Kidney (tissue), 14 donors: ENCODE measurements around the gene HERC4. TPM values are rescaled to one million over a fixed set of nuclear protein-coding genes. Genes with fewer than 3 reads are reported as not detected.

Experiments used
- DNase-seq, 5 donors: peaks; one replicate each; pipeline ENCODE4 v3.0.0-alpha.2; 2013 to 2020
- FAIRE-seq: peaks from 2 replicates; lab custom pipeline; 2012; peaks lifted over from hg19 to GRCh38; lab: Jason Lieb, UNC
- H3K27ac ChIP-seq, 2 donors: one replicate each; pipeline ENCODE4 v1.7.0; 2013; ENCODE audit warnings: low read depth in 2 of 2, low read length in 2 of 2, inconsistent platforms in 1 of 2
- H3K27me3 ChIP-seq: one replicate; pipeline ENCODE4 v1.7.1; 2013; ENCODE audit warnings: low read length, inconsistent platforms; ENCODE audit not compliant: control insufficient read depth, insufficient read depth
- H3K36me3 ChIP-seq, 3 donors: one replicate each; pipeline versions ENCODE4 v1.7.0 to v1.7.1; 2013; ENCODE audit warnings: low read length in 3 of 3, control low read depth in 1 of 3, inconsistent platforms in 1 of 3; ENCODE audit not compliant: insufficient read depth in 3 of 3, control insufficient read depth in 2 of 3
- H3K4me1 ChIP-seq, 3 donors: one replicate each; pipeline versions ENCODE4 v1.7.0 to v1.7.1; 2013; ENCODE audit warnings: low read length in 3 of 3, inconsistent platforms in 1 of 3, low read depth in 1 of 3; ENCODE audit not compliant: control insufficient read depth in 2 of 3, insufficient read depth in 2 of 3
- H3K4me3 ChIP-seq, 3 donors: one replicate each; pipeline versions ENCODE4 v1.7.0 to v1.8.1; 2013; ENCODE audit warnings: low read length in 3 of 3, control low read depth in 1 of 3, inconsistent platforms in 1 of 3
- H3K9ac ChIP-seq, 3 donors: one replicate each; pipeline versions ENCODE4 v1.7.0 to v1.7.1; 2013; ENCODE audit warnings: low read length in 3 of 3, control low read depth in 1 of 3, inconsistent platforms in 1 of 3
- H3K9me3 ChIP-seq, 3 donors: one replicate each; pipeline versions ENCODE4 v1.7.0 to v1.7.1; 2013; ENCODE audit warnings: low read length in 3 of 3, control low read depth in 1 of 3, inconsistent platforms in 1 of 3; ENCODE audit not compliant: control insufficient read depth in 2 of 3, insufficient read depth in 1 of 3
- intact Hi-C: fragments of 100-400 bp; cut with DNase I; formaldehyde crosslinking; loops from one replicate; pipeline ENCODE4 v1.11.1; 2022
- polyA plus RNA-seq: library from polyadenylated mRNA; stranded (reverse); fragments of 350-450 nt; fragmentation: Illumina TruSeq; extraction: RNeasy Lipid Tissue Mini Kit (QIAGEN cat#74804); gene quantifications from one replicate; pipeline ENCODE4 v1.2.3, GENCODE V29; 2014; ENCODE audit warnings: low read depth, low replicate concordance; ENCODE audit not compliant: insufficient read depth
- total RNA-seq: library from RNA; stranded (reverse); fragmentation: NEBNext Ultra II Directional; extraction: Animal tissue kit (Norgen Biotek cat#: 25700); gene quantifications from one replicate; pipeline ENCODE4 v1.2.1, GENCODE V29; 2021
- TF ChIP-seq, protein P1 (sequence below): IDR thresholded peaks from 3 replicates; pipeline ENCODE4 v1.5.1; 2012; ENCODE audit warnings: mild to moderate bottlenecking, moderate library complexity, borderline replicate concordance; ENCODE audit not compliant: insufficient read depth; ENCODE audit errors: extremely low read depth
- donor health status: control.
- donor health status: control.
- donor health status: control.
- donor health status: control.
- donor health status: control.
- donor health status: DM: yes; HTN: yes; CAD: no.
- donor health status: Normal renal cell carcinoma (clear cell type).

HERC4 gene
- total and polyA plus RNA-seq, 2 donors from 2014 or later = 13.3 to 47.1 TPM

DNA sequence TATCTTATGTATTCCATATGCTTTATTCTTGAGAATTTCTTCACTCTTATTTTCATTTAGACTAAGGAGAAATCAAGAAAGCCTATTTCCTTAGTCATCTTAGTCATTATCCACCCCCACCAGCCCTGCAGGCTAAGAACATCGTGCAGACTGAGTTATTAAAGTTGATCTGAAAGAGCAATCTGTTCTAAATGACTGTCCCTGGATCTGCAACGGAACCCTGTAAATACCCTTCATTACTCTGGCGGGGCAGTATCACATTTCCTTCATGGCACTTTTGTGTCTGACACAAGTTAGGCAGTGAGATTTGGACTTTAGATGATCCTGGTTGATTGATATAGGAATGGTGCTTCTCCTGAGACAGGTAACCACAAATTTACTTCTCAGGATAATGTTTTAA lies 30.7 kb upstream of the HERC4 start:
- Histone ChIP-seq H3K27ac (no peak overlapping the region), H3K4me1 (no peaks in the 10 kb centered on the region), H3K36me3 (no peaks in the 10 kb centered on the region), H3K9me3 (no peaks in the 10 kb centered on the region), H3K9ac (no peak overlapping the region), H3K27me3 (no peaks in the 10 kb centered on the region), H3K4me3 (no peak overlapping the region)
- FAIRE-seq (no peak), DNase-seq (peak in 1 of 5 donors; percentile 23)
- intact Hi-C loops = no loop called here
- TF ChIP-seq, protein P1, sequence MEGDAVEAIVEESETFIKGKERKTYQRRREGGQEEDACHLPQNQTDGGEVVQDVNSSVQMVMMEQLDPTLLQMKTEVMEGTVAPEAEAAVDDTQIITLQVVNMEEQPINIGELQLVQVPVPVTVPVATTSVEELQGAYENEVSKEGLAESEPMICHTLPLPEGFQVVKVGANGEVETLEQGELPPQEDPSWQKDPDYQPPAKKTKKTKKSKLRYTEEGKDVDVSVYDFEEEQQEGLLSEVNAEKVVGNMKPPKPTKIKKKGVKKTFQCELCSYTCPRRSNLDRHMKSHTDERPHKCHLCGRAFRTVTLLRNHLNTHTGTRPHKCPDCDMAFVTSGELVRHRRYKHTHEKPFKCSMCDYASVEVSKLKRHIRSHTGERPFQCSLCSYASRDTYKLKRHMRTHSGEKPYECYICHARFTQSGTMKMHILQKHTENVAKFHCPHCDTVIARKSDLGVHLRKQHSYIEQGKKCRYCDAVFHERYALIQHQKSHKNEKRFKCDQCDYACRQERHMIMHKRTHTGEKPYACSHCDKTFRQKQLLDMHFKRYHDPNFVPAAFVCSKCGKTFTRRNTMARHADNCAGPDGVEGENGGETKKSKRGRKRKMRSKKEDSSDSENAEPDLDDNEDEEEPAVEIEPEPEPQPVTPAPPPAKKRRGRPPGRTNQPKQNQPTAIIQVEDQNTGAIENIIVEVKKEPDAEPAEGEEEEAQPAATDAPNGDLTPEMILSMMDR = no peak

DNA sequence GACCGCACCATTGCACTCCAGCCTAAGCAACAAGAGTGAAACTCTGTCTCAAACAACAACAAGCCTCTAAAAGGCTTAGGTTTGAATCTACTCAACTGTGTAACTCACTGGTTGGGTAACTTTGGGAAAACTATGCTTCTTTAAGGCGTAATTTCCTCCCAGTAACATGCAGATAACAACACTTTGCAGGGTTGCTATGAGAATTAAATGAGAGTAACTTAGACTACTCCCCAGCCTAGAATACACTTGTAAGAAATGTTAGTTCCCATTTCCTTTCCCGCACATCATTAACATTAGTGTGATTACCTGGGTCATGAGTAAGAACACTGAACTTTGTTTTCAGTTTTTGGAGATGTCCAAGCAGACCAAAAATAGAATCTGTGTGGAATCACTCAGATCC lies 28.8 kb upstream of the HERC4 start:
- Histone ChIP-seq H3K27me3 (no peaks in the 10 kb centered on the region), H3K36me3 (no peaks in the 10 kb centered on the region), H3K4me3 (no peak overlapping the region), H3K9ac (no peak overlapping the region), H3K27ac (no peak overlapping the region), H3K4me1 (no peaks in the 10 kb centered on the region), H3K9me3 (no peaks in the 10 kb centered on the region)
- FAIRE-seq (no peak), DNase-seq (no peak)
- TF ChIP-seq, protein P1 = no peak
- intact Hi-C loops = no loop called here

DNA sequence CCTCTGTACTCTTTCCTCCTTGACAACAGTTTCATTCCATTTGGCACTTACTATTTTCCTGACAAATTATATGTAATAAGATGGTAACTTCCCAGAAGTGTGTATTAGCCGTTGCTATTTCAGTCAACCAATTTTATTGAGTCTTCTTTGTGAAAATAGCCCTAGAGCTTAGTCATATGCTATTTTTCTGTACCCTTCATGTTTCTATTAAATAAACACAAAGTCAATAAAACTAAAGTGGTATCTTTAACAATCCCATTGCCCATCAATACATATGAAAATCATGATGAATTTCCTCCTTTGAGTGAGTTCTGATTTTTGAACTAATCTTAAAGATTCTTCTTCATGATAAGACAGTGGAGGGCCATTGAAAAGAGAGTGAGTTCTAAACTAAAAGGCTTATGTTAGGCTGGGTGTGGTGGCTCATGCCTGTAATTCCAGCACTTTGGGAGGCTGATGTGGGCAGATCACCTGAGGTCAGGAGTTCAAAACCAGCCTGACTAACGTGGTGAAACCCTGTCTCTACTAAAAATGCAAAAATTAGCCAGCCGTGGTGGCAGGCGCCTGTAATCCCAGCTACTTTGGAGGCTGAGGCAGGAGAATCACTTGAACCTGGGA lies 28.3 kb upstream of the HERC4 start:
- Histone ChIP-seq H3K4me1 (no peaks in the 10 kb centered on the region), H3K9me3 (no peaks in the 10 kb centered on the region), H3K27me3 (no peaks in the 10 kb centered on the region), H3K27ac (no peak overlapping the region), H3K9ac (no peak overlapping the region), H3K4me3 (no peak overlapping the region), H3K36me3 (no peaks in the 10 kb centered on the region)
- FAIRE-seq (no peak), DNase-seq (no peak)
- TF ChIP-seq, protein P1 = no peak
- intact Hi-C loops = no loop called here

DNA sequence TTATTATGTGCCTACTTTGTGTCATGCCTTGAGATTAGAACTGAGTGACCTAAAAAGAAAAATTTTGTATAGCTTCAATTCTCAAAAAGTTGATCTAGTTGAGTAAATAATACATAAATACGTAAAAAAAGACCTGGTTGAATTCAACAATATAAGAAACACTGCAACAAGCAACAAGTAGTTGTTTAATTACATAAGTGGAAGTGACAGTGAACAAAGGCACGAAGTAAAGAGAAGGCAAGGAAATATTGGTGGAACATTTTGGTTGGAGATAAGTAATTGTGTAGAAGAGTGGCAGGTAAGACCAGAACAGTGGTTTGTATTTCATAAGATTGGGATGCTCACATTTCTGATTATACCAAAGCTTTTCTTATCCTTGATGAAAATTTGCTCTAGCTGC lies 26.0 kb upstream of the HERC4 start:
- DNase-seq (no peak), FAIRE-seq (no peak)
- Histone ChIP-seq H3K4me3 (no peak overlapping the region), H3K27ac (no peak overlapping the region), H3K36me3 (no peaks in the 10 kb centered on the region), H3K9me3 (no peaks in the 10 kb centered on the region), H3K9ac (no peak overlapping the region), H3K4me1 (no peaks in the 10 kb centered on the region), H3K27me3 (no peaks in the 10 kb centered on the region)
- TF ChIP-seq, protein P1 = no peak
- intact Hi-C loops = no loop called here
